Tibial nerve (tissue), 3 donors: ENCODE data around the gene TFB1M.

ENCODE experiments used
- POLR2A ChIP-seq, 2 donors: fragments of 450-650 bp; IDR thresholded peaks; one replicate each; pipeline ENCODE4 v1.6.1; 2017; ENCODE audit warnings: antibody characterized with exemption in 2 of 2, mild to moderate bottlenecking in 2 of 2, moderate library complexity in 2 of 2
- TF ChIP-seq, protein P1 (sequence below), 5 experiments: fragments of 200-600 bp in 3 of 5; fragments of 450-650 bp in 2 of 5; sonication (generic) in 3 of 5; IDR thresholded peaks; one replicate each; pipeline ENCODE4 v1.5.1; 2016 to 2019; ENCODE audit warnings: antibody characterized with exemption in 5 of 5, mild to moderate bottlenecking in 3 of 5, moderate library complexity in 2 of 5

GRCh38 chr6:155227046-155227445 is 87.2 kb downstream of the TFB1M start:
- TF ChIP-seq, protein P1, sequence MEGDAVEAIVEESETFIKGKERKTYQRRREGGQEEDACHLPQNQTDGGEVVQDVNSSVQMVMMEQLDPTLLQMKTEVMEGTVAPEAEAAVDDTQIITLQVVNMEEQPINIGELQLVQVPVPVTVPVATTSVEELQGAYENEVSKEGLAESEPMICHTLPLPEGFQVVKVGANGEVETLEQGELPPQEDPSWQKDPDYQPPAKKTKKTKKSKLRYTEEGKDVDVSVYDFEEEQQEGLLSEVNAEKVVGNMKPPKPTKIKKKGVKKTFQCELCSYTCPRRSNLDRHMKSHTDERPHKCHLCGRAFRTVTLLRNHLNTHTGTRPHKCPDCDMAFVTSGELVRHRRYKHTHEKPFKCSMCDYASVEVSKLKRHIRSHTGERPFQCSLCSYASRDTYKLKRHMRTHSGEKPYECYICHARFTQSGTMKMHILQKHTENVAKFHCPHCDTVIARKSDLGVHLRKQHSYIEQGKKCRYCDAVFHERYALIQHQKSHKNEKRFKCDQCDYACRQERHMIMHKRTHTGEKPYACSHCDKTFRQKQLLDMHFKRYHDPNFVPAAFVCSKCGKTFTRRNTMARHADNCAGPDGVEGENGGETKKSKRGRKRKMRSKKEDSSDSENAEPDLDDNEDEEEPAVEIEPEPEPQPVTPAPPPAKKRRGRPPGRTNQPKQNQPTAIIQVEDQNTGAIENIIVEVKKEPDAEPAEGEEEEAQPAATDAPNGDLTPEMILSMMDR (IDR thresholded peaks at IDR 0.05): no peak
- TF ChIP-seq POLR2A (IDR thresholded peaks at IDR 0.05): no peak
